Measurements from ENCODE around the gene MAST3. TPM values are rescaled to one million over a fixed set of nuclear protein-coding genes. Genes with fewer than 3 reads are reported as not detected.
A peak's percentile ranks its signal among the peaks of the same experiment; 100 is the strongest.

Gene MAST3
- total RNA-seq, 4 donors from 2014 or later = 47.8 to 56.3 (median 52.0) TPM

GRCh38 chr19:18096258-18096657 is 1.3 kb upstream of the MAST3 start:
- no peaks in the 10 kb centered on the region for H3K36me3 ChIP-seq
- H3K4me1 ChIP-seq = peaks cover 4 to 20% (median 11%) of the 10 kb centered on the region in 4 donors
- no peaks in the 10 kb centered on the region for H3K9me3 ChIP-seq
- DNase-seq = no peak
- no peak overlapping the region for H3K4me3 ChIP-seq
- H3K27ac ChIP-seq = no peak overlapping the region
- TF ChIP-seq, protein P1, sequence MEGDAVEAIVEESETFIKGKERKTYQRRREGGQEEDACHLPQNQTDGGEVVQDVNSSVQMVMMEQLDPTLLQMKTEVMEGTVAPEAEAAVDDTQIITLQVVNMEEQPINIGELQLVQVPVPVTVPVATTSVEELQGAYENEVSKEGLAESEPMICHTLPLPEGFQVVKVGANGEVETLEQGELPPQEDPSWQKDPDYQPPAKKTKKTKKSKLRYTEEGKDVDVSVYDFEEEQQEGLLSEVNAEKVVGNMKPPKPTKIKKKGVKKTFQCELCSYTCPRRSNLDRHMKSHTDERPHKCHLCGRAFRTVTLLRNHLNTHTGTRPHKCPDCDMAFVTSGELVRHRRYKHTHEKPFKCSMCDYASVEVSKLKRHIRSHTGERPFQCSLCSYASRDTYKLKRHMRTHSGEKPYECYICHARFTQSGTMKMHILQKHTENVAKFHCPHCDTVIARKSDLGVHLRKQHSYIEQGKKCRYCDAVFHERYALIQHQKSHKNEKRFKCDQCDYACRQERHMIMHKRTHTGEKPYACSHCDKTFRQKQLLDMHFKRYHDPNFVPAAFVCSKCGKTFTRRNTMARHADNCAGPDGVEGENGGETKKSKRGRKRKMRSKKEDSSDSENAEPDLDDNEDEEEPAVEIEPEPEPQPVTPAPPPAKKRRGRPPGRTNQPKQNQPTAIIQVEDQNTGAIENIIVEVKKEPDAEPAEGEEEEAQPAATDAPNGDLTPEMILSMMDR (IDR thresholded peaks at IDR 0.05) = no peak
- no peak for TF ChIP-seq POLR2A (IDR thresholded peaks at IDR 0.05)
- peaks cover 0 to 4% of the 10 kb centered on the region in 2 donors for H3K27me3 ChIP-seq

DNA sequence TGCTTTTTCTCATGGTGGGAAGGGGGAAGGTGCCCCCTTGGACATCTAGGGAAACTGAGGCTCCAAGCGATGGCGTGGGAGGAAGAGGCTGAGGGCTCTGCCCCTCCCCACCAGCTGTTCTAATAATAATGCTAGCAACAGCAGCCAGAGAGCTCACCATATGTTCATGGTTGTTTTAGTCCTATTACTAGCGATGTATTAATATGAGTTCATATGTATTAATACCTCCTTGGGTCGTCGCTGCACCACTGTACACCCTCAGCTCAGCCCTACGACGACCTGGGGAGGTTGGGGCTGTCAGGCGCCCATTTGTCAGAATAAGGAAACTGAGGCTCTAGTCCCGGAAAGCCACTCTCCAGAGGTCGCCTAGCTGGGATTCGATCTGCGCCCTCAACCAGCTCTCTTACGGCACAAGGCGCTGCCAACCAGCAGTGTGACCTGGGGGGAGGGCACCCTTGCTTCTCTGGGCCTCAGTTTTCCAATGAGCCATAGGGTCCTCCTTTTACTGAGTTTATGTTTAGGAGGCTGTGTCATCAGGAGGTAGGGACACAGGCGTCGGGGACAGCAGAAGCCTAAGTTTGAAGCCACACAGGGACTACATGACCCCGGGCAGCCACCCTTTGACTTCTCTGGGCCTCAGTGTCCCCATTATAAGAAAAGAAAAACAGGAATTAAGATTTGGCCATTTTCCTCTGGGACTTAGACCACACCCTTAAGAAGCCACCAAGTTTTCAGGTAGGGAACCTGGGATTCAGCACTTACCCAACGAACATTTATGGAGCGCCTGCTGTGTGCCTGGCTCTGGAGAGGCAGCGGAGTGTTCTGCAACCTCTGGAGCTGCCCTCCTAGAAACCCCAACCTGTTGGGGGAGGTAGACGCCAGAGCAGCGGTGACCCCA is 664 bp downstream of the MAST3 start:
- Histone ChIP-seq H3K27me3 (peaks cover 0 to 4% of the 10 kb centered on the region in 2 donors), H3K27ac (peak overlapping the region in 3 of 4 donors; percentile 53 to 92 (median 81)), H3K4me3 (peak overlapping the region; percentile 48 to 67 (median 60)), H3K4me1 (peaks cover 0 to 20% (median 11%) of the 10 kb centered on the region in 4 donors), H3K36me3 (no peaks in the 10 kb centered on the region), H3K9me3 (no peaks in the 10 kb centered on the region)
- TF ChIP-seq, protein P1 (IDR thresholded peaks at IDR 0.05) = no peak
- DNase-seq = no peak

- Histone ChIP-seq H3K27ac (peak overlapping the region in 2 of 4 donors; percentile 81 to 92), H3K36me3 (no peaks in the 10 kb centered on the region), H3K9me3 (no peaks in the 10 kb centered on the region), H3K27me3 (peaks cover 0 to 4% of the 10 kb centered on the region in 2 donors), H3K4me3 (peak overlapping the region; percentile 23 to 67 (median 52)), H3K4me1 (peaks cover 0 to 20% (median 11%) of the 10 kb centered on the region in 4 donors)
- no peak for TF ChIP-seq POLR2A (IDR thresholded peaks at IDR 0.05)
- DNase-seq = peak in 2 of 3 donors; percentile 90 to 92
These were observed 1.5 kb downstream of the MAST3 start for GRCh38 chr19:18098891-18099622.

DNA sequence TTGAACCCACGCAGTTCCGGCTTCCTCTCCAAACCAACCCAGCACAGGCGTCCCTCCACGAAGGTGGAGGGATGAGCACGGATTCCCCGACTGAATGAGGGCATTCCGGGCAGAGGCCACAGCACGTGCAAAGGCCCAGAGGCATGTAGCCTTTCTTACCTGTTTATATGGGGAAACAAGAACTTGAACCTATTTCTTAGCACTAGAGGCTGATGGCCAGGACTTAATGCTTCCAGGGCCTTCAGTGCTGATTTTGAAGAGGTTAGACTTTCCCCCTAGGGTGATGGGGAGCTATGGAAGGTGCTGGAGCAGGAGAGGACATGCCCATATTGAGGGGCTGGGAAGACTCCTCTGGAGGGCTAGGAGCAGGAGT is 2.0 kb downstream of the MAST3 start:
- H3K27ac ChIP-seq = peak overlapping the region in 2 of 4 donors; percentile 31 to 92
- no peaks in the 10 kb centered on the region for H3K9me3 ChIP-seq
- TF ChIP-seq, protein P1 (IDR thresholded peaks at IDR 0.05) = no peak
- TF ChIP-seq POLR2A (IDR thresholded peaks at IDR 0.05) = no peak
- H3K4me1 ChIP-seq = peaks cover 0 to 22% (median 11%) of the 10 kb centered on the region in 4 donors
- H3K36me3 ChIP-seq = no peaks in the 10 kb centered on the region
- peaks cover 0 to 4% of the 10 kb centered on the region in 2 donors for H3K27me3 ChIP-seq
- no peak for DNase-seq
- peak overlapping the region in 1 of 4 donors; percentile 67 for H3K4me3 ChIP-seq

DNA sequence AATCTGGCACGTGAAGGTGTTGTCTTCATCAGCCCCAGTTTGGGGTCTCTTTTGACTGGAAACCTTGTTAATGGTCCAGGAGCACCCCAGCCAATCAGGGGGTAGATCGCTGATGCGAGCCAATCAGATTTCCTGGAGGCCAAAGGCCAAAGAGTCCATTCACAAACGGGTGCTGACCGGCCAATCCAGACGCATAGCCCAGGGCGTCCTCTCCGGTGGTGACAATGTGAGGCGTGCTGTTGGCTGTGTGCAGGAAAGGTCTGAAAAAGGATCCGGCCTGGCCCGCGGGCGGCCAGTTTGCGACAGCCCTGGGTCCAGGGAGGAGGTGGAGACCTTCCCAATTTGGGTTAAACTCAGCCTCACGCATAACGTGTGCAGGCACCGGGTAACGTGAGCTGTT is 3.1 kb downstream of the MAST3 start:
- DNase-seq = no peak
- no peaks in the 10 kb centered on the region for H3K9me3 ChIP-seq
- TF ChIP-seq, protein P1 (IDR thresholded peaks at IDR 0.05) = no peak
- no peak for TF ChIP-seq POLR2A (IDR thresholded peaks at IDR 0.05)
- H3K36me3 ChIP-seq = no peaks in the 10 kb centered on the region
- H3K27ac ChIP-seq = peak overlapping the region in 1 of 4 donors; percentile 38
- H3K27me3 ChIP-seq = peaks cover 0 to 4% of the 10 kb centered on the region in 2 donors
- no peak overlapping the region for H3K4me3 ChIP-seq
- peaks cover 0 to 24% (median 11%) of the 10 kb centered on the region in 4 donors for H3K4me1 ChIP-seq
